Inferior parietal cortex (tissue), 1 donor: ENCODE data around the gene INAFM2.

Experiments
- DNase-seq: peaks from one replicate; pipeline ENCODE4 v3.0.0-alpha.2; 2016; ENCODE audit errors: extremely low spot score

The INAFM2 gene

GRCh38 chr15:40287968-40288367 is 35.5 kb upstream of the INAFM2 start:
- DNase-seq = no peak

GRCh38 chr15:40289140-40289775 is 34.2 kb upstream of the INAFM2 start:
- no peak for DNase-seq

DNA sequence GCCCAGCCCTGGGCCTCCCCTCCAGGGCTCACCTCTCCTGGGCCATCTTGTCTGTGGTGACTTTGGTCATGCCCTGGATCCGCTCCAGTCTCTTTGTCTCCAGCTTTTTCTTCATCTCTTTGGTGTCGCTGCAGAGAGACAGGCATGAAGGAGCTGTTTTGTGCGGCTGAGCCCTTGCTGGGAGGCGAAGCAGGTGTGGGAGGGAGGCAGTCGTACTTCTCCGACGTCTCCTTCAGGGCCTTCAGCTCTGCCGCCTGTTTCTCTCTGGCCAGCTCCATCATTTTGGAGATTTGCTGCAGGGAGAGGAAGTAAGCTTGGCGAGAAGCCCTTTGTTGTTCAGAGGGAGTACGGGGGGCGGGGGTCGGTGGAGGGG is 33.0 kb upstream of the INAFM2 start:
- no peak for DNase-seq

DNA sequence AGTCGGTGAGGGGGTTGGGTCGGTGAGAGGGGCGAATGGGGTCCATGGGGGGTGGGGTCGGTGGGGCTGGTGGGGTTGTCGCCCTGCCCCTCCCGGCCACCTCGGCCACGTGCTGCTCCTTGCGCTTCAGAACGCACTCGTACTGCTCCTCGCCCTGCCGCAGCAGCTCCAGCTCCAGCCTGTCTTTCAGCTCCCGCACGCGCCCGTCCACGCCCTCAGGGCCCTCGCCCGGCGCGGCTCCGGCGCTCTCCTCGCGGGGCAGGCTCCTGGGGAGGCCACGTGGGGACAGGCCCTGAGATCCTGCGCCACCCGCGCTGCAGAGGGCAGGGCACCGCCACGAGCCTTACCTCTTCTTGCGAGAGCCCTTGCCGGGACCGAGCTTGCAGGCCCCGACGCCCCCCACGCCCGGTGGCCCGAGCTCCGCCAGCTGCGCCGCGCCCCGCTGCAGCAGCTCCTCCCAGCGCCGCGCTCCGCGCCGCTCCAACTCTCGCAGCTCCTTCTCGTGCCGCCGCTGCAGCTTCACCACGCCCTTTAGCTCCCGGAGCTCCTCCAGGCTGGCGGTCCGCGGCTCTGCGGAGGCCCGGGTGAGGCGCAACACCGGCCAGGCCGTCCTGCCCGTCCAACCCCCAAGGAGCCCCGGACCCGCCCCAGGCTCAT is 32.4 kb upstream of the INAFM2 start:
- DNase-seq = no peak

- no peak for DNase-seq
Measured at GRCh38 chr15:40292246-40292645, 31.2 kb upstream of the INAFM2 start.

GRCh38 chr15:40293006-40293405 is 30.5 kb upstream of the INAFM2 start:
- DNase-seq = no peak

GRCh38 chr15:40293905-40294895 is 29.3 kb upstream of the INAFM2 start:
- DNase-seq = no peak

DNA sequence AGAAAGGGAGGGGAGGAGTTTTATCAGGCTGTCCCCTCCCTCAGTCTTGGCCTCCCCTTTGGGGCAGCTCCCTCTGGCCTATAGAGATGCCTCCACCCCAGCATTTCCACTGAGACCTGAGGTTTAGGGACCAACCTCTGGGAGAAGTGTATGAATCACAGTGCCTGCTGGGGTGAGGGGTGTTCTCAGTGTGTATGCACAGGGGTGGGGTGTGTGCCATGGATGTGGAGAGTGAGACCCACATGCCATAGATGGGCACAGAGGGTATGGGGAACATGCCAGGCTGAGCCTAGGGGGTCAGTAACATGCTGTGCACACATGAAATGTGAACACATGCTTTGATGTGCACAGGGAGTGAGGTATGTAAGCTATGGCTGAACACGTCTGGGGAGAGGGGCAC is 28.2 kb upstream of the INAFM2 start:
- DNase-seq = no peak

DNA sequence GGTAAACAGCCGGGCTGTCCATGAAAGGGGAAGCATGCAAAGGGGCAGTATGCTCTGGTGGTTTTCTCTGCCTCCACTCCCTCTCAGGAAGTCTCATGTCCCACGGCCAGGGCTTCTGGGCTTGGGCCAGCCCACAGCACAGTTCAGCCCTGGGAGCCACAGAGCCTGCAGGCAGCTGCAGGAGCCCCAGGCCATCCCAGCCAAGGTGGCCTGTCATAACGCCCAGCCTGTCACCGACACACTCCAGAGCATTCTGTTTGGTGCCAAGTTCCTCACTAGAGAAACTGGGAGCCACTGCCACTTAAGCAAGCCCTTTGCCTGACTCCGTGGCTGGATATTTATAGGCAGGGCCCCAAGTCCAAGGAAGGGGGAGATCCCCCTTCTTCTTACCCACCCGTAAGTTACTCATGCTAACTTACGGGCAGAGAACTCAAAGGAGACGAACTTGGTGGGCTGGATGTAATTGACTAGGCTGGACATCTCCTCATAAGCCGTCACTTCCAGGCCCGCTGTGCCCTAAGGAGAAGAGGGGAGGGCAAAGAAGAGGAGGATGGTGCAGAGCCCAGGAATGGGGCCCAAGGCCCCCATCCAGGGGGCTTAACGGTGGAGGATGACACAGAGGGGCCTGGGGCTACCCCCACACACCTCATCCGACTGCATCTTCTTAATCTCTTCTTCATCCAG is 27.5 kb upstream of the INAFM2 start:
- no peak for DNase-seq

DNA sequence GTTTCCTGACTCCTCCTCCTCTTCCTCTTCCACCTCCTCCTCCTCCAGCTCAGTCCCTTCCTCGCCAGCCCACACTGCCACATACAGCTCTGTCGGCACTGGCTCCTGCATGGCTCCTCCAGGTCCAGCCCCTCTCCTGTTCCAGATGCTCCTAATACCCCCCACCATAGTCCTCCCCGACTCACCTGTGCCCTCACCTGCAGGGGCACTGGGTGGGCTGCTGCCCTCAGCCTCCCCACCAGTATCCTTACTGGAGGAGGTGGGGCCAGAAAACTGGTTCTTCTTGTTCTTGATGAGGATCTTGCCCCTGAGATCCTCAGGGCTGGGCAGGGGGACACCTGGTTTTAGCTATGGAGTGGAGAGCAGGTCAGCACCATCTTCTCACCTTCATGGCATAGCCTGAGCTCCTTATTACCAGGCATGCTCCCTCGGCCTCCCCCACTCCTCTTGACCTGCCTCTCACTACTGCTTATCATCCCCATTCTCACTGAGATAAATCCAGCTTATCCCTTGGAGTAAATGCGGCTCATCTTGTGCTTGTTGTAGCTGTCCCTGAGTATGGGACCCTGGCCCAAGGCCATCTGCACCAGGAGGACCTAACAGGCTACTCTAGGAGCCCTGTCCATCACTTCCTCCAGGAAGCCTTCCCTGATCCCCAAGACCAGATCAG is 26.8 kb upstream of the INAFM2 start:
- DNase-seq = no peak

- DNase-seq = no peak
Measured at GRCh38 chr15:40297356-40297755, 26.1 kb upstream of the INAFM2 start.

GRCh38 chr15:40298216-40298935 is 25.1 kb upstream of the INAFM2 start:
- DNase-seq = no peak

DNA sequence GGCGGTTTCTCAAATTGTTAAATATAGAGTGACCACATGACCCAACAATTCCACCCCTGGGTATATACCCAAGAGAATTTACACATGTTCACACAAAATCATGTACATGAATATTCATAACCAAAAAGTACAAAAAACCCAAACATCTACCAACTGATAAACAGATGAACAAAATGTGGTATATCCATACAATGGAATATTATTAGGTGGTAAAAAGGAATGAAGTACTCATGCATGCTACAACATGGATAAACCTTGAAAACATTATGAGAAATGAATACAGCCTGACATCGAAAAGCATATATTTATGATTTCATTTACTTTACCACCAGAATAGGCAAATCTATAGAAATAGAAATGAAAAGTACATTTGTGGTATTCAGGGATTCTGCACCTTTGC is 23.1 kb upstream of the INAFM2 start:
- DNase-seq = no peak

GRCh38 chr15:40300771-40301170 is 22.7 kb upstream of the INAFM2 start:
- no peak for DNase-seq

DNA sequence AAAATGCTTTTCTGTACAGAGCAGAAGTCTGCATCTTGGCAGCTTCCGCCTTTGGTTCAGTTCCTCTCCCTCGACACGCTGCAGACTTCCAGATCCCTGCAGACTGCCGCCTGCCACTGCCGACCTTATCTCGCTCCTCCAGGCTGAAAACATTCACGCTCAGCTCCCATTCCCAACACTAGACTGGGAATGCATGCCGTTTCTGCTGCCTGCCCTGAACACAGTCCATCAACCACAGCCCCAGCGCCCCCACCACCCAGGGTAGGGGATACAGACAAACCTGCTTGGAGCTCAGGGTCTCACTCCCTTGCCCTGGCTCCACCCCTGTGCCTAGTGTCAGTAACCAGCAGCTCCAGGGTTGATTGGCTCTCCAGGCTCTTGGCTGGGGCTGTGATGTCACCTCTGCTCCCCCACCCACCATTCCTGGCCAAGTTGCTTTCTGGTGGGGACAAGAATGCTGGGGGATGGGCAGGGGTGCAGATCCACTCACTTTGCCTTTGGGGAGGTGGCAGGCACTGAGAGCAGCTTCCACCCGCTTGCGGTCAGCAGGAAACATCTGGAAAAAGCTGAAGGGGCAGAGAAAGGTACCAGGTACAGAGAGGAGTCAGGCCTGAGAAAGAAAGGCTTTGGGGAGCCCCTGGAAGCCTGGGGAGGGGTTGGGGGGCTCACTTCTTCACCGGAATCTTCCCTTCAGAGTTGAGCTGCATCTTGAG is 21.9 kb upstream of the INAFM2 start:
- no peak for DNase-seq

DNA sequence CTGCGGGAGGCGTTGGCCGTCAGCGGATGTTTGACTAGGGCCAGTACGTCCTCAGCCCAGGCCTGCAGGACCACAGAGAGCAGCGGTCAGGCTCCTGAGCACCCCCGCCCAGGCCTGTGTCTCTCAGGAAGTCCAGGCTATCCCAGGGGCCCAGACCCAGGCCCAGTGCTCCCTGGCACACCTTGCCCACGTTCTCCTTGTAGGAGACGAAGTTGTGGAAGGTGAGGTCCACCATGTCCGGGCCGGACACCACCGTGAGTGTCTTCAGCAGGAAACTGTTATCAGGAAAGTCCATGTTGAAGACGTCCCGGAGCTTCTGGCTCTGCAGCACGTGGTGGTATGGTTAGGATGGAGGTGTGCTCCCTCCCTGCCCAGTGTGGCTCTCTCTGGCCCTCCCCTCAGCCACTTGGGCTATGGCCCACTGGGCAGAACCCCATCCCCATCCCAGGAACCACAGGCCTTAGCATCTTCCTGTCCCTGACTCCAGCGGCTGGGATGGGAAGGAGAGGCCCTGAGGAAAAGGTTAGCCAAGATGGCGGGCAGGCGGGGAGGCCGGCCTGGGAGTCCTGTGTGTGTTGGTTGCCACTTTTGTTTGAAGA is 21.1 kb upstream of the INAFM2 start:
- DNase-seq = no peak

- DNase-seq = no peak
Measured at GRCh38 chr15:40302981-40303380, 20.5 kb upstream of the INAFM2 start.

DNA sequence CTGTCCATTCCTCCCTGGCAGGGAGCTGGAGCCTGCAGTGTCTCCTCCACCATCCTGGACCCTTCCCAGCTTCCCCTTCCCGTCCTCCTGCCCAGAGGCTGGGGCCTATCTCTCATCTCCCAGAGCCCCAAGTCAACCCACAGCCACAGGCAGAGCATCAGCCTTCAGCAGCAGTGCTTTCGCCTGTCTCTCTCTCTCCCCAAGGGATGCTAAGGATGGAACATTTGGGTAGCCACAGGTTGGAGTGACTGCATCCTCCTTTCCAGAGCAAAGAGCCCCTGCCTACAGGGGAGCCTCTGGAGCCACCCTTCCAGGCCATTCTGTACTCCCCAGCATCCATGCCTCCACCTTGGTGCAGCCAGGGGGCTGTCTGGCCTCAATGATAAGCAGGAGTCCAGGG is 19.9 kb upstream of the INAFM2 start:
- no peak for DNase-seq

DNA sequence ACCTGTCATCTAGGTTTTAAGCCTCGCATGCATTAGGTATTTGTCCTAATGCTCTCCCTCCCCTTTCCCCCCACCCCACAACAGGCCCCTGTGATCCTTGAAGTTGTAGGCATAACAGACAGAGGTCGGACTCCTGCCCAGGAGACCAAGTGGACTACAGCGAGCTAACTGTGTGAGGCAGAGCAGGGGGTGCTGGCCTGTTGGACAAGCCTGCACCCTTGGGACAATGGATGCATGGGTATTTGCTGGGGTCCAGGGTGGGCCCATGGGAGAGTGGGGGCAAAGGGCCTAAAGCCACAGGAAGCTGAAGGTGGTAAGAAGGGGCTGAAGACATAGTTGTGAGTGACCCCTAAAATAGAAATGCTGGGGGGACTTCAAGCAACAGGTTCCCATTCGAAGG is 18.2 kb upstream of the INAFM2 start:
- no peak for DNase-seq

DNA sequence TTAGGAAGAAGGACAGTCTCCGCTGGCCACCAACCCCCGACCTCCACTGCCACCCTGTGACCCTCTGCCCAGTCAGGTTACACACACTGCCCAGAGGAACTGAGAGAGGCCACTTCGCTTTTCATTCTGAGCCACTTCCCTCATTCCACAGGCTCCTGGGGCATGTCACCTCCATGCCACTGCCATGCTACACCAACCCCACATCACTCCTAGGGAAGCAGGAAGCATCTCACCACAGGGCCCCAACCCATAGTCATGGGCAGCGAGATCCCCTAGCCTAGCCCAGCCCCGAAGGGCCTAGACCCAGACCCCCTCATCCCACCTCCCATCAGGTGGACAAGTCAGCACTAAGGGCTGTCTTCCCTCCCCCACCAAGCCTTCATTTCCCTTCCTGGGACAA is 17.1 kb upstream of the INAFM2 start:
- no peak for DNase-seq
